CD8-positive, alpha-beta memory T cell (primary cell): ENCODE measurements around the gene SCN11A. TPM values are rescaled to one million over a fixed set of nuclear protein-coding genes. Genes with fewer than 3 reads are reported as not detected.
"Not testable (repeated sequence)": the region's sequence is repeated elsewhere in the genome, so short reads cannot be mapped to it uniquely, and the experiment has no call there.

ENCODE experiments used
- CTCF ChIA-PET: fragments of 350-600 bp; sonication (Branson Sonifier 250); formaldehyde crosslinking; loops from one replicate; lab custom pipeline; 2021; ENCODE audit warnings: antibody characterized with exemption; lab: Charles Lee
- POLR2A ChIA-PET: fragments of 350-600 bp; sonication (Branson Sonifier 250); formaldehyde crosslinking; loops from one replicate; lab custom pipeline; 2021; ENCODE audit warnings: antibody characterized with exemption; lab: Charles Lee
- DNase-seq, 5 donors: peaks; one replicate each; pipeline versions ENCODE4 v3.0.0 to v3.0.0-alpha.2; 2020 to 2022; ENCODE audit warnings: mixed read lengths in 1 of 5
- H3K27ac ChIP-seq: one replicate; pipeline ENCODE4 v1.7.0; 2013; ENCODE audit warnings: low read depth, mild to moderate bottlenecking, low read length, moderate library complexity
- H3K27me3 ChIP-seq: 2 replicates; pipeline ENCODE4 v1.7.0; 2013; ENCODE audit warnings: low read length, mild to moderate bottlenecking; ENCODE audit not compliant: insufficient read depth, poor library complexity, severe bottlenecking
- H3K36me3 ChIP-seq: 2 replicates; pipeline ENCODE4 v1.7.0; 2013; ENCODE audit warnings: mild to moderate bottlenecking, low read length, moderate library complexity; ENCODE audit not compliant: insufficient read depth
- H3K4me1 ChIP-seq: 2 replicates; pipeline ENCODE4 v1.7.0; 2013; ENCODE audit warnings: mild to moderate bottlenecking, low read length, moderate library complexity; ENCODE audit not compliant: insufficient read depth
- H3K4me3 ChIP-seq: 2 replicates; pipeline ENCODE4 v1.7.0; 2013; ENCODE audit warnings: mild to moderate bottlenecking, low read length
- H3K9me3 ChIP-seq: 2 replicates; pipeline ENCODE4 v1.7.0; 2013; ENCODE audit warnings: mild to moderate bottlenecking, low read length
- H3K27ac Mint-ChIP-seq, 8 donors: one replicate each; pipeline ENCODE4 v1.8.0; 2020 to 2021; ENCODE audit warnings: mixed read lengths in 8 of 8, mild to moderate bottlenecking in 6 of 8, inconsistent platforms in 3 of 8, moderate library complexity in 3 of 8
- H3K27me3 Mint-ChIP-seq, 2 donors: one replicate each; pipeline ENCODE4 v1.8.0; 2020 to 2021; ENCODE audit warnings: mixed read lengths in 2 of 2, mild to moderate bottlenecking in 1 of 2, moderate library complexity in 1 of 2
- H3K36me3 Mint-ChIP-seq, 3 donors: one replicate each; pipeline ENCODE4 v1.8.0; 2020 to 2021; ENCODE audit warnings: mixed read lengths in 3 of 3, inconsistent platforms in 1 of 3, mild to moderate bottlenecking in 1 of 3
- H3K4me1 Mint-ChIP-seq, 3 donors: one replicate each; pipeline ENCODE4 v1.8.0; 2020 to 2021; ENCODE audit warnings: mixed read lengths in 3 of 3, inconsistent platforms in 1 of 3, mild to moderate bottlenecking in 1 of 3
- H3K4me3 Mint-ChIP-seq, 7 donors: one replicate each; pipeline ENCODE4 v1.8.0; 2020 to 2021; ENCODE audit warnings: mixed read lengths in 7 of 7, mild to moderate bottlenecking in 6 of 7, moderate library complexity in 4 of 7, inconsistent platforms in 2 of 7
- H3K9me3 Mint-ChIP-seq, 5 donors: one replicate each; pipeline ENCODE4 v1.8.0; 2020 to 2022; ENCODE audit warnings: mixed read lengths in 5 of 5, mild to moderate bottlenecking in 3 of 5, moderate library complexity in 2 of 5, inconsistent platforms in 1 of 5
- polyA plus RNA-seq: library from polyadenylated mRNA; unstranded; fragments of 300-500 nt; fragmentation: Illumina TruSeq; gene quantifications from one replicate; pipeline ENCODE4 v1.2.3, GENCODE V29; 2021
- total RNA-seq, 2 experiments: library from RNA; stranded (reverse); gene quantifications; one replicate each; pipeline ENCODE4 v1.2.3, GENCODE V29; 2021

Gene SCN11A
- total and polyA plus RNA-seq, 3 experiments from 2014 or later, result 0.07 to 0.09 TPM; not detected in 1

GRCh38 chr3:39064646-39065045, 12.9 kb upstream of the SCN11A start:
- H3K27ac Mint-ChIP-seq, result peak overlapping the region in 2 of 8 donors; percentile 6 to 37
- Histone ChIP-seq H3K27ac (no peak overlapping the region), H3K9me3 (no peaks in the 10 kb centered on the region), H3K4me3 (no peak overlapping the region), H3K27me3 (no peaks in the 10 kb centered on the region), H3K4me1 (no peaks in the 10 kb centered on the region), H3K36me3 (peaks cover 11% of the 10 kb centered on the region)
- H3K4me1 Mint-ChIP-seq, result peaks cover 29 to 42% (median 39%) of the 10 kb centered on the region in 3 donors
- POLR2A ChIA-PET, result interaction anchor here (0.6 kb wide), 1 partner anchor 42 kb away, joined by 5 read pairs; no protein-coding TSS in a partner anchor
- no peak for DNase-seq
- H3K36me3 Mint-ChIP-seq, result peaks cover 4 to 68% (median 14%) of the 10 kb centered on the region in 3 donors
- H3K9me3 Mint-ChIP-seq, result no peaks in the 10 kb centered on the region
- H3K27me3 Mint-ChIP-seq, result peaks cover 0 to 3% of the 10 kb centered on the region in 2 donors
- no peak overlapping the region for H3K4me3 Mint-ChIP-seq
- CTCF ChIA-PET, result interaction anchor here (1.0 kb wide), 1 partner anchor 224 kb away, joined by 3 read pairs; no protein-coding TSS in a partner anchor

GRCh38 chr3:39063143-39063542, 11.4 kb upstream of the SCN11A start:
- no peaks in the 10 kb centered on the region for H3K27me3 ChIP-seq
- Mint-ChIP-seq H3K4me1 (peaks cover 39 to 55% (median 53%) of the 10 kb centered on the region in 3 donors), H3K27me3 (peaks cover 0 to 3% of the 10 kb centered on the region in 2 donors), H3K9me3 (no peaks in the 10 kb centered on the region), H3K36me3 (peaks cover 4 to 60% (median 19%) of the 10 kb centered on the region in 3 donors), H3K4me3 (no peak overlapping the region), H3K27ac (no peak overlapping the region)
- H3K9me3 ChIP-seq, result no peaks in the 10 kb centered on the region
- ChIA-PET CTCF (no interaction called here), POLR2A (no interaction called here)
- H3K27ac ChIP-seq, result no peak overlapping the region
- peaks cover 7% of the 10 kb centered on the region for H3K36me3 ChIP-seq
- no peak overlapping the region for H3K4me3 ChIP-seq
- peaks cover 3% of the 10 kb centered on the region for H3K4me1 ChIP-seq
- no peak for DNase-seq

- no peak overlapping the region for H3K4me3 Mint-ChIP-seq
- no peaks in the 10 kb centered on the region for H3K9me3 Mint-ChIP-seq
- Histone ChIP-seq H3K27me3 (no peaks in the 10 kb centered on the region), H3K27ac (no peak overlapping the region), H3K4me1 (peaks cover 3% of the 10 kb centered on the region), H3K36me3 (peaks cover 6% of the 10 kb centered on the region), H3K4me3 (no peak overlapping the region), H3K9me3 (no peaks in the 10 kb centered on the region)
- no peak for DNase-seq
- H3K4me1 Mint-ChIP-seq, result peaks cover 42 to 59% (median 52%) of the 10 kb centered on the region in 3 donors
- POLR2A ChIA-PET, result no interaction called here
- CTCF ChIA-PET, result no interaction called here
- peaks cover 4 to 54% (median 15%) of the 10 kb centered on the region in 3 donors for H3K36me3 Mint-ChIP-seq
- peaks cover 0 to 3% of the 10 kb centered on the region in 2 donors for H3K27me3 Mint-ChIP-seq
- H3K27ac Mint-ChIP-seq, result peak overlapping the region in 2 of 8 donors; percentile 85 to 88
These were observed 10.4 kb upstream of the SCN11A start for GRCh38 chr3:39062180-39062579.

- H3K4me1 ChIP-seq, H3K27ac ChIP-seq, POLR2A ChIA-PET, H3K4me3 Mint-ChIP-seq, H3K36me3 ChIP-seq, CTCF ChIA-PET, H3K27me3 Mint-ChIP-seq, H3K4me3 ChIP-seq, H3K9me3 Mint-ChIP-seq, H3K9me3 ChIP-seq, DNase-seq, H3K27me3 ChIP-seq: not testable (repeated sequence)
- Mint-ChIP-seq H3K36me3 (peaks cover 4 to 51% (median 15%) of the 10 kb centered on the region in 3 donors), H3K4me1 (peaks cover 50 to 68% (median 61%) of the 10 kb centered on the region in 3 donors), H3K27ac (peak overlapping the region in 2 of 8 donors; percentile 47 to 60)
These were observed 9.5 kb upstream of the SCN11A start for GRCh38 chr3:39061228-39061627.

GRCh38 chr3:39056151-39056550, 4.4 kb upstream of the SCN11A start:
- Mint-ChIP-seq H3K4me3 (peak overlapping the region in 1 of 7 donors; percentile 55), H3K9me3 (no peaks in the 10 kb centered on the region), H3K36me3 (peaks cover 0 to 21% (median 5%) of the 10 kb centered on the region in 3 donors), H3K4me1 (peaks cover 60 to 81% (median 77%) of the 10 kb centered on the region in 3 donors), H3K27ac (peak overlapping the region in 5 of 8 donors; percentile 4 to 70 (median 21)), H3K27me3 (peaks cover 0 to 1% of the 10 kb centered on the region in 2 donors)
- Histone ChIP-seq H3K27me3 (no peaks in the 10 kb centered on the region), H3K36me3 (no peaks in the 10 kb centered on the region), H3K4me3 (no peak overlapping the region), H3K4me1 (peaks cover 20% of the 10 kb centered on the region), H3K27ac (no peak overlapping the region), H3K9me3 (no peaks in the 10 kb centered on the region)
- no peak for DNase-seq
- ChIA-PET CTCF (no interaction called here), POLR2A (no interaction called here)

- no peaks in the 10 kb centered on the region for H3K36me3 ChIP-seq
- H3K4me1 ChIP-seq, result peaks cover 29% of the 10 kb centered on the region
- Mint-ChIP-seq H3K27me3 (peaks cover 0 to 1% of the 10 kb centered on the region in 2 donors), H3K27ac (peak overlapping the region in 3 of 8 donors; percentile 64 to 97 (median 75)), H3K36me3 (peaks cover 0 to 19% (median 2%) of the 10 kb centered on the region in 3 donors), H3K9me3 (no peaks in the 10 kb centered on the region), H3K4me3 (peak overlapping the region in 6 of 7 donors; percentile 29 to 98 (median 72)), H3K4me1 (peaks cover 49 to 87% (median 78%) of the 10 kb centered on the region in 3 donors)
- no peaks in the 10 kb centered on the region for H3K27me3 ChIP-seq
- DNase-seq, result no peak
- H3K27ac ChIP-seq, result no peak overlapping the region
- no peak overlapping the region for H3K4me3 ChIP-seq
- no peaks in the 10 kb centered on the region for H3K9me3 ChIP-seq
- POLR2A ChIA-PET, result no interaction called here
- CTCF ChIA-PET, result no interaction called here
These were observed 2.0 kb upstream of the SCN11A start for GRCh38 chr3:39053696-39054095.

- H3K9me3 Mint-ChIP-seq, result no peaks in the 10 kb centered on the region
- peaks cover 0 to 1% of the 10 kb centered on the region in 2 donors for H3K27me3 Mint-ChIP-seq
- H3K27ac ChIP-seq, result peak overlapping the region; percentile 86
- peaks cover 0 to 12% (median 0%) of the 10 kb centered on the region in 3 donors for H3K36me3 Mint-ChIP-seq
- H3K4me1 Mint-ChIP-seq, result peaks cover 44 to 84% (median 75%) of the 10 kb centered on the region in 3 donors
- H3K4me1 ChIP-seq, result peaks cover 26% of the 10 kb centered on the region
- H3K4me3 ChIP-seq, result peak overlapping the region; percentile 75
- no peak for DNase-seq
- POLR2A ChIA-PET, result interaction anchor here (1.0 kb wide), 1 partner anchor 332 kb away, joined by 4 read pairs; no protein-coding TSS in a partner anchor
- CTCF ChIA-PET, result interaction anchor here (1.3 kb wide), 1 partner anchor 236 kb away, joined by 3 read pairs; no protein-coding TSS in a partner anchor
- H3K27ac Mint-ChIP-seq, result peak overlapping the region; percentile 95 to 100 (median 100)
- no peaks in the 10 kb centered on the region for H3K9me3 ChIP-seq
- no peaks in the 10 kb centered on the region for H3K36me3 ChIP-seq
- H3K4me3 Mint-ChIP-seq, result peak overlapping the region; percentile 90 to 98 (median 95)
- no peaks in the 10 kb centered on the region for H3K27me3 ChIP-seq
These were observed 839 bp upstream of the SCN11A start for GRCh38 chr3:39052583-39052982.

GRCh38 chr3:39050029-39050428, 1.7 kb downstream of the SCN11A start:
- CTCF ChIA-PET, result interaction anchor here (0.9 kb wide), 1 partner anchor 554 kb away, joined by 3 read pairs; the partner anchor contains the start of gene EXOG

More at GRCh38 chr3:39050029-39050428, 1.7 kb downstream of the SCN11A start:
- H3K4me1 ChIP-seq, result peaks cover 26% of the 10 kb centered on the region
- no peaks in the 10 kb centered on the region for H3K27me3 ChIP-seq
- Mint-ChIP-seq H3K27me3 (peaks cover 0 to 1% of the 10 kb centered on the region in 2 donors), H3K36me3 (peaks cover 0 to 6% (median 0%) of the 10 kb centered on the region in 3 donors), H3K4me1 (peaks cover 29 to 71% (median 59%) of the 10 kb centered on the region in 3 donors), H3K4me3 (peak overlapping the region in 2 of 7 donors; percentile 37 to 61), H3K27ac (peak overlapping the region in 7 of 8 donors; percentile 11 to 97 (median 61)), H3K9me3 (no peaks in the 10 kb centered on the region)
- no peak overlapping the region for H3K27ac ChIP-seq
- no peaks in the 10 kb centered on the region for H3K36me3 ChIP-seq
- H3K9me3 ChIP-seq, result no peaks in the 10 kb centered on the region
- POLR2A ChIA-PET, result no interaction called here
- H3K4me3 ChIP-seq, result no peak overlapping the region
- no peak for DNase-seq
